NCI-H2107 treated with DMSO at 0.1 percent for 48 hours (cell line): ENCODE measurements around the gene ZBED3.

Experiments
- DNase-seq: peaks from one replicate; lab custom pipeline; 2025; ENCODE audit not compliant: unreplicated experiment; lab: John Stamatoyannopoulos, UW

The ZBED3 gene

DNA sequence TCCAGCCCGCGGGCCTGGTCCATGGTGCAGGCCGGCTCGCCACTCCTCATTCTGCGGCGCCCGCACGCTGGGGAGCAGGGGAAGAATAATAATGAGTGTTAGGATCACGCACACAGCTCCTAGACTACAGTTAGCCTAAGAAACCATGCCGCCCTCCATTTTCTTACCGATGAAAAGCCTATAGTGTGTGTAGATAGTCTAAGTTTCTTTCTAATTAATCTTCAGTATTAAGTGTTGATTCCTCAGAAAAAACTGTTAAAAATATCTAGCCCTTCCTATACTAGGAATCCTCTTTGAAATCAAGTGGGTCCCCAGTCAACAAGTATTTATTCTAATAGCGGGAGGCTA, 9.3 kb downstream of the ZBED3 start:
- no peak for DNase-seq

- no peak for DNase-seq
These were observed 9.9 kb downstream of the ZBED3 start for GRCh38 chr5:77076961-77077828.

GRCh38 chr5:77074745-77075144, 12.3 kb downstream of the ZBED3 start:
- no peak for DNase-seq

DNA sequence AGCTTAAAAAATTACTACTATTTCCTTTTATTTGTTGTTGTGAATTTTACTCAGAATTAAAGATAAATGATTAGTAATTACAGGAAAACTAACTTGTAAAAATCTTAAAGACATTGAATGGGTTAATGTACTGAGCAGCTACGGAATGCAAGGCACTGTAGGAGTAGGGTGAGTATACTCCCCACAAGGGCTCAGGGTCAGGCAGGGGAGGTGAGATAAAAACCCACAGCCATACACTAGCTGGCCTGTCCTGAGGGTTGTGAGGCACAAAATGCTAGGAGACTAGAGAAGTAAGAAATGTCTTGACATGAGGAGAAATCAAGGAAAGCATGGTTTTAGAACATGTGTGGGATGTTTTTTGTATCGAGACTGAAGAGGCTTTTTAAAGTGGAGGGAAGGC, 13.4 kb downstream of the ZBED3 start:
- DNase-seq, result no peak

DNA sequence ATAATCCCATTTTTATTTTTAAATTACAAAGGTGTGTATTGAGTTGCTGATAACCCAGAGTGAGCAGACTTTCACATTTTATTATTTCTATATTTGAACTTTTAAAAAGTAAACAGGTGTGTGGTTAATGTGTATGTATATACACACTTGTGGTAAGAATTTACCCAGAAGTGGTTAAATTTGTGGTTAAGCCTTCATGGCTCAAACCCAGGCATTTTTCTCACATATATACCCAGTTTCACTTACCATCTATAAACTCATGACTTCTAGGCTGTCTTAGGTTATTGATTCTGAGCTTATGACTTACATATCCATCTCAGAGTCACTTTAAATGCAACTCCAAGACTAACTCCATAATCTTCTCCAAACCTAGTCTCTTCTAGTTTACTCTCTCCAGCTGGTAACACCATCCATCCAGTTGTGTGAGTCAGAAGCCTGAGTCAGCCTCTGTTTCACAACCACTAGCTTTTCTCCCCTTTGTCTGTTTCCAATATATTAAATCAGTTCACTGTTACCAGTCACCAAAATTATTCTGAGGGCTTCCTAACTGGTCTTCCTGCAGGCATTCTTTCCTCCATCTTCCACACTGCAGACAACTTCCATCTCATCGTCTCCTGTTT, 20.2 kb downstream of the ZBED3 start:
- DNase-seq, result no peak

GRCh38 chr5:77066184-77066583, 20.9 kb downstream of the ZBED3 start:
- DNase-seq, result no peak

DNA sequence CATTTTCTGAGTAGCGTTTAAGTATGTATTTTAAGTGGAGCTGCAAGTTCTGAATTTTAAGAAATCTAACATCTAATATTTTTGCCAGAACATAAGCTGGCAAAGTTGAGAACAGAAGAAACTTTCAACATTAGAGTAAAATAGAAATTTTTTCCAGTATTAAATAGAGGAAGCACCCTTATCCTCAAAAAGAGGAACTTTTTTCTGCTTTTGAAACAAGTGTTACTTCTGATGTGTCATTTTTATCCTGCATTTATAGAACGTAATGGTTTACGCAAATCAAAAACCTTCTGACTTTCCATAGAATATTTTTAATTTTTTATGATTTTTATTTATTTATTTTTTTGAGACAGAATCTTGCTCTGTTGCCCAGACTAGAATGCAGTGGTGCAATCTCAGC, 21.8 kb downstream of the ZBED3 start:
- DNase-seq, result no peak

GRCh38 chr5:77064040-77064439, 23.0 kb downstream of the ZBED3 start:
- DNase-seq, result peak; percentile 1

DNA sequence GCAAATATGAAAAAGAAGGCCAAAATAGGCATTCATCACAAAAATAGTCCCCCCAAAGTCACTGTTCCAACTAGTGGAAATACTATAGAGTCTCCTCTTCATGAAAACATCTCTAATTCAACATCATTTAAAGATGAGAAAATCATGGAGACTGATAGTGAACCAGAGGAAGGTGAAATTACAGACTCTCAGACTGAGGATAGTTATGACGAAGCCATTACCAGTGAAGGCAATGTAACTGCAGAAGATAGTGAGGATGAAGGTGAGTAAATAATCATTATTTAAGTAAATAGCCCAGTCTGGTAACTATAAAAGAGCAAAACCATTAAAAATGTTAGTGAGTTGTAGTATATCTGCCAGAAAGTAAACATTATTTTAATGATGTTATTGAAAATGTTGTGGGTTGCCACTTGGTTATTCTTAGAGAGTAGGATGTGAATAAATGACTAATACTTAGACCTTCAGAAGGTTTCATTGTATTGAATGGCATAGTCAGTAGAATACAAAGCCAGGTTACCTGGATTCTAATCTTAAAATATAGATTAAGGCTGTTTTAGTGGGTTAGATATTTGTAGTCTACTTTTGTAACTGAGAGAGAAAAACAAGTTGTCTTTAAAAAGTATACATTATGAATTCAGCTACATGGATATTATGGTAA, 40.5 kb downstream of the ZBED3 start:
- no peak for DNase-seq

DNA sequence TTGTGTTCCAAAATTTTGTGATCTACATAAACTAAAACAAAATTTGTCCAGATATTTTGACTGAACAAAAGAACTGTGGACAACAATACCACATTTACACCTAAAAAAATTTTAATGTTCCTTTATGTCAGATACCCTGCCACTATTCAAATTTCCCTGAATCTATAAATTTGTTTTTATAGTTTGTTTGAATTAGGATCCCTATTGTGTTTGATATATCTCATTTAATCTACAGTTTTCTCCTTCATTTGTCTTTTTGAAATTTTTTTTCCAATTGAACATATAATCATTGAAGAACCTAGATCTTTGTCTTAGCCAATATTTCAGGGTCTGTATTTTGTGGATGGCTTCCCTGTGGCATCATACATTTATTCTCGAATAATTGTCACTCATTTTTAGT, 51.1 kb downstream of the ZBED3 start:
- DNase-seq, result no peak

- no peak for DNase-seq
These were observed 53.7 kb downstream of the ZBED3 start for GRCh38 chr5:77033338-77033737.

DNA sequence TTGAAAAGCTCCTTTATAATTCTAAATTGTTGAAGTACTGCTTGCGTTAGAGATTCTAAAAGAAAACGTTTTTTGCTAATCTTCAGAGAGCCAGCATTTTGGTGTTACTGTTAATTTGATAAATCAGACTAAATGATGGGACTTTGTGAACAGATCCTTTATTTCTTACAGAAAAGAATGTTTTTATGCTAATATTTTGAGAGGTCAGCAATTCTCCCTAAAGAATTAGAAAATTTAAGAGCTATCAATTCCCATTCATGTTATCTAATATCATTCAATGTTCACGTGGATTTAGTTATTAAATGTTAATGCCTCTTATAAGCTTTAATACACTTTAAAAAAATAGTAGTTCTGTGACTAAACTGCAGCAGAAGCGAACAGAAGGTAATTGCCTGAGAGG, 54.5 kb downstream of the ZBED3 start:
- no peak for DNase-seq

GRCh38 chr5:77031891-77032290, 55.2 kb downstream of the ZBED3 start:
- DNase-seq, result no peak

GRCh38 chr5:77030097-77031071, 56.7 kb downstream of the ZBED3 start, which contains the start of gene AGGF1:
Gene AGGF1, plus strand, starts transcription at chr5:77030404. Its CDS starts 363 bp downstream, at chr5:77030767.
- DNase-seq, result peak; percentile 65

GRCh38 chr5:77029376-77029885, 57.7 kb downstream of the ZBED3 start:
- DNase-seq, result no peak

GRCh38 chr5:77028631-77029375, 58.3 kb downstream of the ZBED3 start:
- DNase-seq, result no peak

- DNase-seq, result no peak
These were observed 62.6 kb downstream of the ZBED3 start for GRCh38 chr5:77024490-77024889.

DNA sequence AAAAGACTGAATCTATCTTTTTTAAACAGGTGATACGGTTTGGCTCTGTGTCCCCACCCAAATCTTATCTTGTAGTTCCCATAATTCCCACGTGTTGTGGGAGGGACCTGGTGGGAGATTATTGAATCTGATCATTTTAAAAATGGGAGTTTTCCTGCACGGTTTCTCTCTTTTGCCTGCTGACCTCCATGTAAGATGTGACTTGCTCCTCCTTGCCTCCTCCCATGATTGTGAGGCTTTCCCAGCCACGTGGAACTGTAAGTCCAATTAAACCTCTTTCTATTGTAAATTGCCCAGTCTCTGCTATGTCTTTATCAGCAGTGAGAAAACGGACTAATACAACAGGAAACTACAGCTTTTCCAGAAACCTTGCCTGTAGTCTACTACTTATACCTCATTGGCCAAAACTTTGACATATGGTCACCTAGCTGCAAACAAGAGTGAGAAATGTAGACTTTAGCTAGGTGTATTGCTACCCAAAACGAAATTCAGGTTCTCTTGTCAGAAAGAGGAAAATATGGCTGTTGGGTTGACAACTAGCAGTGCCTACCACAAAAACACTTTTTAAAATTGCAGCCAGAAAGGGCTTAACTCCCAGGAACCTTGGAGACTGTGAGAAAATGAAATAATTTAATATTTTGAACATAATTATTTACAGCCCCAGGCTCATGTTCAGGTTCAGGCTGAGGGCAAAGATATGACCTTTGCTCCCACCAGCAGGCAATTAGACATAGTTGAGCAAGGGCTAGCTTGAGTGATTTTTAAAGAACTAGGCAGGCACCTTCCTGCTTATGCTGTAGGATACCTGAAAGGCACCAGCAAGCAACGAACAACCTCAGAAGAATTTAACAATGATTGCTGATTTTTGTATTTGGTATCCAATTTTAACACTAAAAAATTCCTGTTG, 64.3 kb downstream of the ZBED3 start:
- DNase-seq, result no peak
